ENCODE data around the gene LGMN. TPM values are rescaled to one million over a fixed set of nuclear protein-coding genes. Genes with fewer than 3 reads are reported as not detected.

The LGMN gene
- total RNA-seq, 1 donor from 2014 or later = 1.1 TPM

- H3K27ac Mint-ChIP-seq = no peak overlapping the region
- peaks cover 56% of the 10 kb centered on the region for H3K4me1 Mint-ChIP-seq (ENCODE audit: low read depth)
- H3K4me3 Mint-ChIP-seq (ENCODE audit: low read depth) = peak overlapping the region; percentile 27
- intact Hi-C loops (cut with micrococcal nuclease) = no loop called here
- peaks cover 67% of the 10 kb centered on the region for H3K36me3 Mint-ChIP-seq (ENCODE audit: low read depth)
- no peaks in the 10 kb centered on the region for H3K27me3 Mint-ChIP-seq (ENCODE audit: low read depth)
- no peak for DNase-seq (ENCODE audit: low spot score)
- H3K9me3 Mint-ChIP-seq = no peaks in the 10 kb centered on the region
Measured at GRCh38 chr14:92655419-92656201, 92.8 kb downstream of the LGMN start.

GRCh38 chr14:92654239-92654901, 94.1 kb downstream of the LGMN start:
- Mint-ChIP-seq H3K27ac (no peak overlapping the region), H3K27me3 (ENCODE audit: low read depth) (no peaks in the 10 kb centered on the region), H3K4me1 (ENCODE audit: low read depth) (peaks cover 65% of the 10 kb centered on the region), H3K36me3 (ENCODE audit: low read depth) (peaks cover 55% of the 10 kb centered on the region), H3K9me3 (no peaks in the 10 kb centered on the region), H3K4me3 (ENCODE audit: low read depth) (peak overlapping the region; percentile 91)
- no peak for DNase-seq (ENCODE audit: low spot score)
- intact Hi-C loops (cut with micrococcal nuclease) = no loop called here

Other genes starting within 250 kb of the LGMN start
- gene RIN3, start 234.8 kb downstream of the LGMN start, total RNA-seq = 21.1 and 22.1 TPM in 2 replicates
- gene GOLGA5, start 45.7 kb upstream of the LGMN start, total RNA-seq = 22.5 and 23.4 TPM in 2 replicates
- not detected in 2 replicates for gene CHGA, start 174.5 kb upstream of the LGMN start, total RNA-seq

Measured in activated T-helper 2 cell treated with anti-CD3 and anti-CD28 coated beads, Interferon-gamma antibody, Interleukin-2, Interleukin-4, amounts not matched to agents 10 μg/mL and 5 μg/mL and 100 μg/mL, durations not matched to agents 14 hours and 24 hours and 36 hours (primary cell).